PC-3 (cell line): Measurements from ENCODE around the gene NRCAM. TPM values are rescaled to one million over a fixed set of nuclear protein-coding genes. Genes with fewer than 3 reads are reported as not detected.

Experiments used
- ATAC-seq: fragments of 200-7000 bp; cut with Tn5 transposase; 2 replicates; pipeline ENCODE4 v1.9.1; 2020; ENCODE audit warnings: mild to moderate bottlenecking, moderate library complexity
- BruUV-seq: library from RNA; stranded (reverse); fragments of 400-500 nt; replicated peaks from 2 replicates; lab custom pipeline; 2021; lab: Mats Ljungman, UMichigan
- CTCF ChIA-PET: fragments of 300-600 bp; sonication (Branson Sonifier 250); formaldehyde crosslinking; loops from one replicate; lab custom pipeline; 2022; ENCODE audit warnings: antibody characterized with exemption; lab: Charles Lee
- POLR2A ChIA-PET: fragments of 300-600 bp; sonication (Branson Sonifier 250); formaldehyde crosslinking; loops from one replicate; lab custom pipeline; 2022; ENCODE audit warnings: antibody characterized with exemption; ENCODE audit not compliant: unreplicated experiment; lab: Charles Lee
- DNase-seq: peaks from one replicate; pipeline ENCODE4 v3.0.0-alpha.2; 2015
- H2AFZ ChIP-seq: fragments of 300-600 bp; sonication (generic); 2 replicates; pipeline ENCODE4 v1.6.0; 2016; ENCODE audit warnings: antibody characterized with exemption, low read length
- H3F3A ChIP-seq: fragments of 300-600 bp; sonication (generic); one replicate; pipeline ENCODE4 v1.6.0; 2017; ENCODE audit warnings: antibody characterized with exemption, low read length, control low read depth, mild to moderate bottlenecking; ENCODE audit not compliant: unreplicated experiment
- H3K27ac ChIP-seq: fragments of 300-600 bp; sonication (generic); 2 replicates; pipeline ENCODE4 v1.5.1; 2016; ENCODE audit warnings: mild to moderate bottlenecking, low read length
- H3K27me3 ChIP-seq: fragments of 300-600 bp; sonication (generic); 2 replicates; pipeline ENCODE4 v1.6.1; 2016; ENCODE audit warnings: low read length, mixed read lengths
- H3K36me3 ChIP-seq: fragments of 300-600 bp; sonication (generic); 2 replicates; pipeline ENCODE4 v1.6.1; 2016; ENCODE audit warnings: low read depth, mixed run types, low read length, mixed read lengths
- H3K4me1 ChIP-seq: fragments of 300-600 bp; sonication (generic); 2 replicates; pipeline ENCODE4 v1.5.1; 2016; ENCODE audit warnings: low read length; ENCODE audit not compliant: insufficient read depth
- H3K4me2 ChIP-seq: fragments of 300-600 bp; sonication (generic); 2 replicates; pipeline ENCODE4 v1.6.0; 2016; ENCODE audit warnings: low read length
- H3K4me3 ChIP-seq: fragments of 300-600 bp; sonication (generic); 2 replicates; pipeline ENCODE4 v1.5.1; 2016; ENCODE audit warnings: mild to moderate bottlenecking, low read length, mixed read lengths
- H3K79me2 ChIP-seq: fragments of 300-600 bp; sonication (generic); 2 replicates; pipeline ENCODE4 v1.6.1; 2017; ENCODE audit warnings: low read length, mixed read lengths
- H3K9ac ChIP-seq: fragments of 300-600 bp; sonication (generic); 2 replicates; pipeline ENCODE4 v1.6.0; 2016; ENCODE audit warnings: mild to moderate bottlenecking, low read length
- H3K9me2 ChIP-seq: fragments of 300-600 bp; sonication (generic); replicated peaks from 2 replicates; pipeline ENCODE4 v1.6.1; 2016; ENCODE audit warnings: mixed run types, low read length, mixed read lengths
- H3K9me3 ChIP-seq: fragments of 300-600 bp; sonication (generic); 2 replicates; pipeline ENCODE4 v1.6.1; 2016; ENCODE audit warnings: low read length, mixed read lengths
- H4K20me1 ChIP-seq: fragments of 300-600 bp; sonication (generic); 2 replicates; pipeline ENCODE4 v1.6.1; 2016; ENCODE audit warnings: low read length, mixed read lengths
- CTCF ChIP-seq: fragments of 300-600 bp; sonication (generic); conservative IDR thresholded peaks from 2 replicates; pipeline ENCODE4 v1.5.1; 2017; ENCODE audit warnings: antibody characterized with exemption, low read depth, mild to moderate bottlenecking, low read length
- EZH2 ChIP-seq: fragments of 300-600 bp; sonication (generic); IDR thresholded peaks from one replicate; pipeline ENCODE4 v1.6.1; 2017; ENCODE audit warnings: antibody characterized with exemption, mild to moderate bottlenecking, low read length; ENCODE audit not compliant: unreplicated experiment
- EZH2phosphoT487 ChIP-seq: fragments of 300-600 bp; sonication (generic); IDR thresholded peaks from 2 replicates; pipeline ENCODE4 v1.6.1; 2018; ENCODE audit warnings: mild to moderate bottlenecking, antibody characterized with exemption, low read length, borderline replicate concordance
- intact Hi-C: fragments of 100-400 bp; cut with micrococcal nuclease; formaldehyde crosslinking; loops from 2 replicates; pipeline ENCODE4 v1.9.0; 2023
- total RNA-seq: library from RNA; depleted of rRNA; stranded (reverse); fragments of >200 nt; gene quantifications from 2 replicates; pipeline ENCODE4 v1.2.3, GENCODE V29; 2014

The NRCAM gene
- total RNA-seq, 1 experiment from 2014 or later = not detected

- H3K4me3 ChIP-seq = no peak overlapping the region
- no peaks in the 10 kb centered on the region for H3K79me2 ChIP-seq
- H3K9ac ChIP-seq = no peak overlapping the region
- ATAC-seq (peak; percentile 71), DNase-seq (peak; percentile 70)
- BruUV-seq = no TSS peak
- H2AFZ ChIP-seq = no peak overlapping the region
- no peaks in the 10 kb centered on the region for H3F3A ChIP-seq
- H3K9me2 ChIP-seq = no peaks in the 10 kb centered on the region
- H3K4me1 ChIP-seq = peaks cover 10% of the 10 kb centered on the region
- intact Hi-C loops = loop anchor here (5.0 kb wide), 1 partner anchor 153 kb away; no protein-coding TSS in a partner anchor
- no peaks in the 10 kb centered on the region for H4K20me1 ChIP-seq
- peak overlapping the region; percentile 32 for H3K4me2 ChIP-seq
- no peak overlapping the region for H3K27ac ChIP-seq
- CTCF ChIA-PET = no interaction called here
- TF ChIP-seq EZH2phosphoT487 = no peak
- TF ChIP-seq CTCF = no peak
- TF ChIP-seq EZH2 = no peak
- H3K27me3 ChIP-seq = no peaks in the 10 kb centered on the region
- H3K9me3 ChIP-seq = no peaks in the 10 kb centered on the region
- H3K36me3 ChIP-seq = no peaks in the 10 kb centered on the region
- POLR2A ChIA-PET = no interaction called here
Observed at GRCh38 chr7:108299251-108299973, 156.8 kb downstream of the NRCAM start.

GRCh38 chr7:108296911-108297310 is 159.3 kb downstream of the NRCAM start:
- H3K79me2 ChIP-seq = no peaks in the 10 kb centered on the region
- no peaks in the 10 kb centered on the region for H3K9me2 ChIP-seq
- no peak overlapping the region for H3K27ac ChIP-seq
- POLR2A ChIA-PET = no interaction called here
- no peak overlapping the region for H3K9ac ChIP-seq
- H4K20me1 ChIP-seq = no peaks in the 10 kb centered on the region
- DNase-seq = no peak
- no TSS peak for BruUV-seq
- no peaks in the 10 kb centered on the region for H3F3A ChIP-seq
- TF ChIP-seq CTCF (no peak), EZH2 (no peak), EZH2phosphoT487 (no peak)
- intact Hi-C loops = loop anchor here (5.0 kb wide), 1 partner anchor 155 kb away; no protein-coding TSS in a partner anchor
- peaks cover 4% of the 10 kb centered on the region; the same call in 1 of the 2 replicates for H3K27me3 ChIP-seq
- no peak overlapping the region for H3K4me3 ChIP-seq
- CTCF ChIA-PET = no interaction called here
- peaks cover 10% of the 10 kb centered on the region for H3K4me1 ChIP-seq
- ATAC-seq = no peak
- H2AFZ ChIP-seq = no peak overlapping the region
- no peak overlapping the region for H3K4me2 ChIP-seq
- H3K9me3 ChIP-seq = no peaks in the 10 kb centered on the region
- H3K36me3 ChIP-seq = no peaks in the 10 kb centered on the region

- Histone ChIP-seq H3K36me3 (no peaks in the 10 kb centered on the region), H3K9me2 (no peaks in the 10 kb centered on the region), H3K27me3 (peaks cover 26% of the 10 kb centered on the region), H4K20me1 (no peaks in the 10 kb centered on the region), H3K79me2 (no peaks in the 10 kb centered on the region), H3K27ac (no peak overlapping the region), H3K4me2 (no peak overlapping the region), H2AFZ (no peak overlapping the region), H3K4me1 (peaks cover 11% of the 10 kb centered on the region), H3K9me3 (no peaks in the 10 kb centered on the region), H3F3A (no peaks in the 10 kb centered on the region), H3K4me3 (no peak overlapping the region), H3K9ac (no peak overlapping the region)
- no TSS peak for BruUV-seq
- CTCF ChIA-PET = no interaction called here
- TF ChIP-seq CTCF (no peak), EZH2phosphoT487 (no peak), EZH2 (no peak)
- POLR2A ChIA-PET = no interaction called here
- ATAC-seq (no peak), DNase-seq (no peak)
- intact Hi-C loops = no loop called here
Observed at GRCh38 chr7:108294595-108294994, 161.6 kb downstream of the NRCAM start.
